GM20000 (cell line): ENCODE results near the gene GRID1.

Experiments
- DNase-seq: peaks from one replicate; pipeline ENCODE4 v3.0.0; 2012; ENCODE audit warnings: low spot score
- TF ChIP-seq, protein P1 (sequence below): IDR thresholded peaks from 2 replicates; pipeline ENCODE4 v1.5.1; 2012; ENCODE audit warnings: mild to moderate bottlenecking, control low read depth; ENCODE audit errors: extremely low read depth, missing control alignments

GRID1 gene

DNA sequence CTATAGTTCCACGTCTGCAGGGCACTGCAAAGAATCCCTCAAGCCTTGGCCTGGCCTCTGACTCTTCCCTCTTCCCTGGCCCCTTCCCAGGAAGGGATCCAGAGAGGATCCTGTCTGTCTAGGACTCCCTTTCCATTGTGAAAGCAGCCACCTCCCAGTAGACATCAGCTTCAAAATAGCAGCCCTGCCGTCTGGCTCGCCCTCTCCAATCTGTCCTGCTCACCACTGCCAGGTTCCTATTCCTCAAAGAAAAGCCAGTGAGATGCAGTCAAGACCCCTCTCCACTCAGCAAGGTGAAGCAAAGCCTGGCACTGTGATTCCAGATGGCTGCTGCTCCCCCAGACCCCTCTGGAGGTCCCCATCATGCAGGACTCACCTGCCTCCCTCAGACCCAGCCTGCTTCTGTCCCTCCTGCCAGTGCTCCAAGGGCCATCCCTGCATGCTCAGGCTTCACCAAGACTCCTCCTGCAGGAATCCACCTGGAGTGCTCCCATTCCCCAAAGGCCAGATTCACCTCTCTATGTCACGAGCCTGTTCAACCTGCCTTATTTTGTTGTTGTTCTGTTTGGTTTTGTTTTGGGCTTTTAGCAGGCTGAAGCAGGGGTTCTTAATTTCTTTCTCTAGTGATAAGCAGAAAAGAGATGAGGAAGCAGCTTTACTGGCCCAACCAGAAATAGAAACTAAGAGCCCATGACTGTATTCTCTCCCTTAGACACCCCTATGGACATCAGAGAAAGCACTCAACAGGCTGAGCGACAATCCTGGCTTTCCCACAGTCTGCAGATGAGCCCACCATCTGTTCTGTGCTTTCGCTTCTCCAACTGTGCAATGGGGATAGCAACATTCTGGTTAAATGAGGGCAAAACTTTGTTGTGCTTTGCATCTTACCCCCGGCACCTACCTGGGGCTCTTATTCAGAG is 305.1 kb downstream of the GRID1 start:
- DNase-seq, result no peak
- TF ChIP-seq, protein P1, sequence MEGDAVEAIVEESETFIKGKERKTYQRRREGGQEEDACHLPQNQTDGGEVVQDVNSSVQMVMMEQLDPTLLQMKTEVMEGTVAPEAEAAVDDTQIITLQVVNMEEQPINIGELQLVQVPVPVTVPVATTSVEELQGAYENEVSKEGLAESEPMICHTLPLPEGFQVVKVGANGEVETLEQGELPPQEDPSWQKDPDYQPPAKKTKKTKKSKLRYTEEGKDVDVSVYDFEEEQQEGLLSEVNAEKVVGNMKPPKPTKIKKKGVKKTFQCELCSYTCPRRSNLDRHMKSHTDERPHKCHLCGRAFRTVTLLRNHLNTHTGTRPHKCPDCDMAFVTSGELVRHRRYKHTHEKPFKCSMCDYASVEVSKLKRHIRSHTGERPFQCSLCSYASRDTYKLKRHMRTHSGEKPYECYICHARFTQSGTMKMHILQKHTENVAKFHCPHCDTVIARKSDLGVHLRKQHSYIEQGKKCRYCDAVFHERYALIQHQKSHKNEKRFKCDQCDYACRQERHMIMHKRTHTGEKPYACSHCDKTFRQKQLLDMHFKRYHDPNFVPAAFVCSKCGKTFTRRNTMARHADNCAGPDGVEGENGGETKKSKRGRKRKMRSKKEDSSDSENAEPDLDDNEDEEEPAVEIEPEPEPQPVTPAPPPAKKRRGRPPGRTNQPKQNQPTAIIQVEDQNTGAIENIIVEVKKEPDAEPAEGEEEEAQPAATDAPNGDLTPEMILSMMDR, result no peak

DNA sequence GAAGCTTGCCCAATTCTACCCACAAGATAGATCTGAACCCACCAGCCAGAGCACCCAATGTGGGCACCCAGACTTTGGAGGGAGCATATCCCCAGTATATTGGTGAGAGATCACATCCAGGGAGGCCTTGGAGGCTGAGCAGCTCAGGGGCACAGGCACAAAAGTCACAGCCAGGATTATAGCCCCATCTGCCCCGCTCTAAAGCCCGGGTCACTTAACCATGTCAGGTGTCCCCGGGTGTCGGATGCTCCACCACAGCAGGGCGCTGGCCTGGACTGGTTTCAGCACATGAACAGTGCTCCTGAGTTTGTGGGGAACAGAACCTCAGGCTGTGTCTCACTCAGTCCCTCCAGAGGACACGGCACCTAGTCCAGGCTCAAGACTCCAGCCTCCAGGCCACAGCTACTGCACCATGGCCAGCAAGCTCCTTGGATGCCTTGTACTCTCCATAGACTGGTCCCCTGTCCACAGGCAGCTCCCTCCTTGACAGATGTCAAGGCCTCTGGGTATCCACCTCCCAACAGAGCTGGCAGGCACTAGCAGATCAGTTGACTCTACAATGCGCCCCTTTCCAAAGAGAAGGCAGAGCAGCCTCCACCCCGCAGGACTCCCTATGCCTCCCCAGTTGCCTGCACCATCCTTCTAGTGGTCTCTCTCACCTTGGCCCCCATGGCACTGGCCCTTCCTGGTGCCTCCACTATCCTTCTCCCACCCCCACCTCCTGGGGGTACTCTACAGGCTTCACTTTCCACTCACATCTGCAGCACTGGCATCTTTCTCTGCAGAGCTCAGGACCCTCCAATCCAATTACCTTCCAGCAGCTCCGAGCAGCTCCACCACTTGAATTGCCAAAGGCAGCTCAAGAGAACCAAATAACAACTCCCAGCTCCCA is 306.0 kb downstream of the GRID1 start:
- no peak for DNase-seq
- TF ChIP-seq, protein P1, result no peak

DNA sequence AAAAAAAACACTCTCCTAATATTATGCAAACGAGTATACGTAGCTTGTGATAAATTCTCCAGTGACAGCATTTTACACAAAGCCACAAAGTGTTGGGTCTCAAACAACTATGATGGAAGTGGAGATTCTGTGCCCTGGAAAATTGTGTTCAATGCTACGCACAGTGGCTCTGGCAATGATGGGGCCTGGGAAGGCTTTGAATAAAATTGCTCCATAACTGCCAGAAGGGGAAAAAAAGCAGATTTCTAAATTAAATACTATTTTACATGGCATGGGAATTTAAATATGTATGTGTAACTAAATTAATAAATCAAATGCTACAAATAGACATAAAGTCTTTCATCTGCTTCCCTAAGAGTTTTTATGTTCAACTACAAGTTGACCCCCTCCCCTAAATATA is 306.7 kb downstream of the GRID1 start:
- no peak for DNase-seq
- TF ChIP-seq, protein P1, result no peak

DNA sequence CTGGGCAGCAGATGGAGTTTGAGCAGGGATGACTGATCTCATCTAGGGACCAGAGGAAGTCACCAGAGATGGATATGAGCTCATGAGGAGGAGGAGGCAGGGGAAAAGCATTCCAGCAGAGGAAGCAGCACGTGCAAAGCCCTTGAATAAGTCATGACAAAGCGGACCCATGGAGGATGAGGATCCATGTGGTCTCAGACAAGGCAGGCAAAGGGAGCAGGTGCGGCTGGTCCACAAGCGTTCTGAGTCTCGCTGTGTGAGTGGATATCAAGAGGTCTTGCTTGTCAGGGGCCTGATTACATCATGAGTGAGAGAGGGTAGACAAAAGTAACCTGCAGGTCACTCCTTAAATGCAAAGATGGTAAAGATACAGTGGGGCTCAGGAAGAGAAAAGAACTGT is 307.6 kb downstream of the GRID1 start:
- DNase-seq, result no peak

DNA sequence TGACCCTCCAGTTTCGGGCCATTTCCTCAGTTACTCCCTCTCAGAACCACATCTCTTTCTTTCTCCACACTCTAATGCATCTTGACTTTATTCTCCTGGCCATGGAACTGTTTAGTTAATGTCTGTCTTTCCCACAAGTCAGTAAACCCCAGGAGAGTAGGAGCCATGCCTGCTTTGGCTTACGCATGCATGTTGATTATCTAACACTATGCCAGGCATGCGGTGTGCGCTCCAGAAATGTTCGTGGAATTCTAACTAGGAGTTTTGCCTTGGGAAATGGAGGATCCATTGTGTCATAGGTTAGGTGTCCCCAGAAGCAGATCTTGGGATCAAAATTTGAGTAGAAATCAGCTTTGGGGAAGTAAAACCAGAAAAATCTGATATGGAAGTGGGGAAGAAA is 308.9 kb downstream of the GRID1 start:
- TF ChIP-seq, protein P1, result no peak
- no peak for DNase-seq

More for the DNA sequence above, 307.6 kb downstream of the GRID1 start:
- TF ChIP-seq, protein P1, result no peak

DNA sequence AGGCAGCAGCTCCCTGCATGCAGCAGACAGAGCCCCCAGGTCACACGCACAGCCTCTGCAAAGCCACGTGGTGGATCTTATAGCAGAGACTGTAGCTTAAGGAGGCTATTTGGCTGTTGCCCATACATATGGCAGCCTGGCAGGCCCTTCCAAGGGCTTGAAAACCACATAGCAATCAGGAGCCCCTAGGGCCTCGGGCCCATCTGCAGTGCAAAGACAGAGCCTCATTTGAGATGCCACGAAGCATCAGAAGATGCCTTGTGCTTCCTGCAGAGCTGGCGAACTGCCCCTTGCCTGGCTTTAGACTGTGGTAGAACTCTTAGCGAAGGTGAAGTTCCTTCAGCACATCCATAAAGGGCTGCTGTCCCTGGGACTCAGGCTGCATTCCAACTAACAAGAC is 309.9 kb downstream of the GRID1 start:
- DNase-seq, result no peak
- TF ChIP-seq, protein P1, result no peak

DNA sequence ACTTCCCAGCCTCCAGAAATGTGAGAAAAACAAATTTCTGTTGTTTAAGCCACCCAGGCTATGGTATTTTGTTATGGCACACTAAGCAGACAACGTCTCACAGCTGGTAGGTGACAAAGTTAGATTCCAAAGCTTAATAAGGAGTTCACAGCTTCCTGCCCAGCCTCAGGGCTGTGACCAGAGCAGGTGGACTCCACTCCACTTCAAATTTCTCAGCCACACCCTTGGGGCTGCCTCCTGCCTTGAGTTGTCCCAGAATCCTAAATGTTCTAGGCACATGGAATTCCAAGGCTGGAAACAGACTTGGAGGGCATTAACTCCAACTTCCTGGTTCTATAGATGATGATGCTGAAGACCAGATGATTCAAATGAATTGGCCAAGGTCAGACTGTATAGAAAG is 310.7 kb downstream of the GRID1 start:
- no peak for DNase-seq
- TF ChIP-seq, protein P1, result no peak
